ENCODE results near the gene CCL28.
"Not testable (repeated sequence)": the region's sequence is repeated elsewhere in the genome, so short reads cannot be mapped to it uniquely, and the experiment has no call there.

Gene CCL28

DNA sequence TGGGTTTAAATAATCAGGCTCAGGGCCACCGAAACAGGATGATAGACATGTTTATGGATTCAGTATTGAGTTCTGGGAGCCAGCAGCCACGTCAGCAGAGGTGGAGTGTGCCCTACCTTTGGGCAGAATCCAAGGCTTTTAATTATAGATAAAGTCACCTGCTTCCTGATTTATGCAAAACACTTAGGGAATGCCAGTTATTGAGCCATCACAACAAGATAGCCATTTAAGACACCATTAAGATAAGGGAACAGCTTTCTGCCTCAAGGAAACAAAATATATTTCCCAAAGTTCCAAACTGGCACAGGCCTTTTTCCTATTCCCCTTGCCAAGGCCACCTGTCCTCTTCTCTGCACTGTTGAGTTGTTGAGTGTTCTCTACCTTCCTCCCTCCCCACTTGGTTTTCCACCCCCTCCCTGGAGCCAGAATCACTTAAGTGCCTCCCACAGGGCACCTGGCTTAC, 2.4 kb downstream of the CCL28 start:
- no peak for DNase-seq

- not testable (repeated sequence) for DNase-seq
These were observed 9.6 kb downstream of the CCL28 start for GRCh38 chr5:43402524-43403066.

DNA sequence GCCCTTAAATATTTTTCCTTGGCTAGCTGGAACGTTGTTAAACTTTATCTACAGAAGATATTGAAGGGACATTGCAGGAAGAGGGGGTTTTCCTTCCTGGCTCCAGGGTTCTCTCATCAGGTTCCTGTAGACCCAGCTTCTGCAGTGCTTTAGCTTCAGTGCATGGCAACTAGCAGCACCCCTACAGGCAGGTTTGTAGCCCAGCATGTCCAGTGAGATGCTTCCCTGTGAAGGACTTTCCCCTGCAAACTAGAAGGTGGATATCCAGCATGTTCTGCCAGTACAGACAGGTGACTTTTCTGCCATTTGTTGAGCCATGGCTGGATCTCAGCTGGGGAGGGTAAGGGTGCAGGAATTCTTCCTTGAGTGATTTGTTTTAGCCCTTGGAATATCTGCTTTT, 10.4 kb downstream of the CCL28 start:
- peak; percentile 13 for DNase-seq

GRCh38 chr5:43400082-43400481, 12.1 kb downstream of the CCL28 start:
- no peak for DNase-seq

DNA sequence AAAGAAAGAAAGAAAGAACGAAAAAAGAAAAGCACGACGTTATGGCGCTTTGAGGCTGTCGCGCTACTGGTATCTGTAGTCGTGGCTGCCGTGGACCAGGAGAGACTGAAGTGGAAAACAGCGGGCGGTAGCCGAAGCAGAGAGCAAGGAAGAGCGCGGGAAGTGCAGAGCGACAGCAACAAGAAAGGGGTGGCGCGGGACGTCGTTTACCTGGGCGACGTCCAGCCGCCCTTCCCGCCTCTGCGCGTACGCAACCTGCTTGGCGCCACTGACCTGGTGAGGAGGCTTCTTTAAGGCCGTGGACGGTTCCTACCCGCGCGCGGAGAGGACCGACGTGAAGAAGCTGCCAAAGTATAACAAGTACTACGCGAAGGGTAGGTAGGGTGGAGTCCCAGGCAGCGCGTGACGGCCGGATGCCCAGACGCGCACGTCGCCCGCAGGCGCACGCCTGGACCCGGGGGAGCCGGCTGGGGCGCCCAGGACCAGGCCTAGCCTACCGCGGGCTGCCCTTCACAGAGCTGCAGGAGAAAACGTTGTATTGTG, 15.4 kb downstream of the CCL28 start:
- DNase-seq, result peak; percentile 35

GRCh38 chr5:43390471-43390870, 21.7 kb downstream of the CCL28 start:
- DNase-seq, result no peak

DNA sequence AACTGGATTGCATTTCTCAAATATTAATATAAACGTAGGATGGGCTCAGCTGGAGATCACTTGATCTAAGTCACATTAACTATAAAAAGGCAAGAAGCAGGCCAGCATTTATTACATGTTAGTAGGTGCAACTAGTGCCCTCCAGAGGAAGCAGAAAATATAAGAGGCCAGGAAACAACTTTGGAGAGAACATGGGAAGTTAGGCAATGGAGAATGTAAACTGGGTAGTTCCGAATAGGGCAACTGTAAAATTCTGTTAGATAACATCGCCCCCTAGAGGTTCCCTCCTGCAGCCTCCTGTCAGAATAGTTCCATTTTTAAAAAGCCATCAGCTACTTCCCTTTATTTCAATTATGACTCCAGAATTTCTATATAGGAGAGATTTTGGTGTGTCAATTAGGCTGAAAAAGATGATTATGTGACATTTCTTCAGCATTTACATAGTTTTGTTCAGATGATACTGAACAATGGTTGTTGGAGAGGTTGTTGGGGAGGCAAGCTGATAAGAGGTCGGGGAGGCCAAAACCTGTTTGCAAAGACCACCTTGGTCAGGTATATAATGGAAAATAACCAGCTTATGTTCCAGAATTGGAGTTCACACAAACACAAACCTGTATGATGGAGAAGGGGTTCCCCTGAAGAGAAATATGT, 22.4 kb downstream of the CCL28 start:
- DNase-seq, result peak; percentile 89

- DNase-seq, result no peak
These were observed 25.2 kb downstream of the CCL28 start for GRCh38 chr5:43386960-43387362.

- no peak for DNase-seq
These were observed 35.6 kb downstream of the CCL28 start for GRCh38 chr5:43376496-43377140.

- no peak for DNase-seq
These were observed 40.4 kb downstream of the CCL28 start for GRCh38 chr5:43371821-43372220.

DNA sequence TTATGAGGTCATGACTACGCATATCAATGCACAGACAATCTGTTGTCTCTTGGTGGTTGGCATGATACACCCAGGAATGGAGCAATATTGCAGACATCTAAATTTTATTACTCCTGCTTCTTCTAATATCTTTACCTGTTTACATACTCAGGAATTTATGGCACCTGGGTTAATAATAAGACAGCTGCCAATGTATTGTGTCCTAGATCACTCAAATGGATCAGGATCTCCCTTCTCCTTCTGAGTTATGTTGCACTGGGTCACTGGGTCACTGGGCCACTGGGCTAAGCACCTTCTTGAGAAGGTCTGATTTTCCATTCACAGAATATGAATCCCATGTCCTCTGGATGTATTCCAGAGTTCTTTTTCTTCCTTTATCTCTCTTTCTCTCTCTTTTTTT, 41.8 kb downstream of the CCL28 start:
- no peak for DNase-seq

- peak; percentile 19 for DNase-seq
These were observed 42.5 kb downstream of the CCL28 start for GRCh38 chr5:43369651-43370050.

DNA sequence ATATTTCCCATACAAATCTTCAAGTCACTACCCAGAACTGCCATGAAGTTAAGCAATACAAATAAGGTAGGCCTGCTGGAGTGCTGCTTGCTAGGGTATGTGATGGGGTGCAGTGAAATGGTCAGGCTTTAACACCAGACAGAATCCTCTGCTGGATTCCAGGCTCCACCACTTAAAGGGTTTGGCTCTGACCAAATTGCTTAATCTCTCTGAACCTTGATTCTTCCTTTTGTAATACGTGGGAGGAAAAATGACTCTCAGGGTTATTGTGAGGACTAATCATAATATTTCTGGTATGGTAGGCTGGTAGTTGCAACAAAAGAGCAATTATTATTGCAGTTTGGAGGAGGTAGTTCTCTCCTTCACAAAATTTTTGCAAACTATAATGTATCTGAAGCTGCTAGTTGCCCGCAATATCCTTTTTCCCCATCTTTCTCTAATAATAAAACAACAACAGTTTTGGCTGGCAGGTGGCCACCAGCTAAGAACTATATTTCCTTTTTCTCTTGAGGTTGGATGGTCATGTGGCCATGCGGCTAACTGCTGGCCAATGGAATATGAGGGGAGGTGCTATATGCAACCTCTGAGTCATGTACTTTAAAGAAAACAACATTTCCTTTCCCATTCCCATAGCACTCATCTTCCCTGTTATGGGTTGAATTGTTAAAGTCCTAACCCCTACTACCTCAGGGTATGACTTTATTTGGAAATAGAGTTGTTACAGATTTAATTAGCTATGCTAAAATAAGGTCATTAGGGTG, 44.1 kb downstream of the CCL28 start:
- no peak for DNase-seq

DNA sequence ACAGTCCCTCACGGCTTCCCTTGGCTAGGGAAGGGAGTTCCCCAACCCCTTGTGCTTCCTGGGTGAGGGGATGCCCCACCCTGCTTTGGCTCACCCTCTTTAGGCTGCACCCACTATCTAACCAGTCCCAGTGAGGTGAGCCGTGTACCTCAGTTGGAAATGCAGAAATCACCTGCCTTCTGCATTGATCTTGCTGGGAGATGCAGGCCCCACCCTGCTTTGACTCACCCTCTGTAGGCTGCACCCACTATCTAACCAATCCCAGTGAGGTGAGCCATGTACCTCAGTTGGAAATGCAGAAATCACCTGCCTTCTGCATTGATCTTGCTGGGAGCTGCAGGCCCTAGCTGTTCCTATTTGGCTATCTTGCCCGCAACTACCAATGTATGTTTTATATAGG, 44.7 kb downstream of the CCL28 start:
- no peak for DNase-seq

DNA sequence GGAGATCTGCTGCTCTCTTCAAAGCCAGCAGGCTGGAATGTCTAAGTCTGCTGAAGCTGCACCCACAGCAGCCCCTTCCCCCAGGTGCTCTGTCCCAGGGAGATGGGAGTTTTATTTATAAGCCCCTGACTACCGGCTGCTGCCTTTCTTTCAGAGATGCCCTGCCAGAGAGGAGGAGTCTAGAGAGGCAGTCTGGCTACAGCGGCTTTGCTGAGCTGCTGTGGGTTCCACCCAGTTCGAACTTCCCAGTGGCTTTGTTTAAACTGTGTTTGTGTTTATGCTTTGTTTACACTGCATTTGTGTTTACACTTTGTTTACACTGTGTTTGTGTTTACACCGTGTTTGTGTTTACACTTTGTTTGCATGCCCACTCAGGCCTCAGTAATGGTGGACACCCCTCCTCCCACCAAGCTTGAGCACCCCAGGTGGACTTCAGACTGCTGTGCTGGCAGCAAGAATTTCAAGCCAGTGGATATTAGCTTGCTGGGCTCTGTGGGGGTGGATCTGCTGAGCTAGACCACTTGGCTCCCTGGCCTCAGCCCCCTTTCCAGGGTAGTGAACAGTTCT, 45.4 kb downstream of the CCL28 start:
- DNase-seq, result not testable (repeated sequence)

DNA sequence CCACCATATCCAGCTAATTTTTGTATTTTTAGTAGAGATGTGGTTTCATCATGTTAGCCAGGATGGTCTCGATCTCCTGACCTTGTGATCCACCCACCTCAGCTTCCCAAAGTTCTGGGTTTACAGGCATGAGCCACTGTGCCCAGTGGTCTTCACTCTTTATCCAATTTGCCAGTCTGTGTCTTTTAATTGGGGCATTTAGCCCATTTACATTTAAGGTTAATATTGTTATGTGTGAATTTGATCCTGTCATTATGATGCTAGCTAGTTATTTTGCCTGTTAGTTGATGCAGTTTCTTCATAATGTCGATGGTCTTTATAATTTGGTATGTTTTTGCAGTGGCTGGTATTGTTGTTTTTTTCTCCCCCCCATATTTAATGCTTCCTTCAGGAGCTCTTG, 47.0 kb downstream of the CCL28 start:
- DNase-seq, result not testable (repeated sequence)

DNA sequence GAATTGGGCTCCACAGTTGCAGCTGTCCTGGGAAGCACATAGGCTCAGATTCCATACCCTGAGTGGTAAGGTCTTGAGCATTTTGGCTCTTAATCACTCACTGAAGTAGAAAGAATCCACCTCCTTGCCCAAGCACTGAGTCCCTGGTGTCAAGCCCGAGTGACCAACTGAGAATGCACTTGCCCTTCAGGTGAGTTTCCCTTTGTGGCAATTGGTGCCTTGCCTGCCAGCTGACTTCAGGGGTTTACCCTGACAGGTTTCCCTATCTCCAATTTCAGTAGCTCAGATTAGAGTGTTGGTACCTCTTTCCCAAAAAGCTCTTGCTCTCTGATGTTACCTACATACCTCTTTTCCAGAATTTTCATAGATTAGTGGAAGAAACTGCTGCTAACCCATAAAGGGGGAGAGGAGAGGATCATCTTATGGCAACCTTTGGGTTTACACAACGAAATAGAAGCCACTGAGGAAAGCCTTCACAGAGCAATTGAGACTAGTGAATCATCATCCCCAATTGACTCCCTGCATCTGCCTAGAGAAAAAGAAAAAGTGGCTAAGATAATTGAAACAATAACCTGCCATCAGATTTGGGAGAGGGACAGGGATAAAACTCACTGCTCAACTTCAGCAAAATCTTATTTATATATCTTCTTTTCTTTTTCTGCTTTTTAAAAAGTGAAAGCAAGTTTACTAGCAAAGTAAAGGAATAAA, 48.6 kb downstream of the CCL28 start:
- DNase-seq, result no peak

GRCh38 chr5:43362725-43363435, 49.3 kb downstream of the CCL28 start:
- no peak for DNase-seq

DNA sequence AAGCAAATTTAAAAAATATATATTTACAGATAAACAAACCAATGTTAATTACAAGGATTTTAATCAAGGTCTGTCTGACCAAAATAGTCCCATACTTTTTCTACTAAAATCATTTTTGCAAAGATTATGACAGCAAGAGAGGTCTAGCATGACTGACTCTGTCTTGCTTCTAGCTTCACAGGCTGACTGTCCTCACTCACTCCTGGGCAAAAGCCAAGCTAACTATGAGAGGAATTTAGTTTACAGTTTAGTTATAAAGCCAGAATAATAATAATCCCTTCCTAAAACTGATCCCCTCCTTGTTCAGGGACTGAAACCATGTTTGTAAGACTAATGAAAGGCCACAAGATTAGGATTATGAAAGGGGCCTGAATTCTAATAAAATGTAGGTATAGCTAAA, 53.5 kb downstream of the CCL28 start:
- DNase-seq, result no peak

DNA sequence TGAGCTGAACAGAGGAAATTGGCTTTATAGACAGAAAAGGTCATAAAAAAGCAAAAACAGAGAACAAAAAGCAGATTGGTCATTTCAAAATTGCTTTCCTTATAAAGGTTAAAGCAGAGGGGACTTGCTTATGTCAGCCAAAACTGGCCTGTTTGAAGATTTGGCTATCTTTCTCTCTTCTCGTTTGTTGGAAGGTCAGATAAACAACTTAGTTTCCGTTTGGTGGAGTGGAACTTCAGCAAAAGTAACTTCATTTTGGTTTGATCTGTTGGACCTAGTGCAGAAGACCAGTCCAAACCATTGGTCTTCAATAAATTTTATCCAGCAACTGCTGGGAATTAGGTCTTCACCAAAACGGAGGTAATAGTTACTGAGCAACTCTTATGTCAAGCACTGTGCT, 53.9 kb downstream of the CCL28 start:
- no peak for DNase-seq

DNA sequence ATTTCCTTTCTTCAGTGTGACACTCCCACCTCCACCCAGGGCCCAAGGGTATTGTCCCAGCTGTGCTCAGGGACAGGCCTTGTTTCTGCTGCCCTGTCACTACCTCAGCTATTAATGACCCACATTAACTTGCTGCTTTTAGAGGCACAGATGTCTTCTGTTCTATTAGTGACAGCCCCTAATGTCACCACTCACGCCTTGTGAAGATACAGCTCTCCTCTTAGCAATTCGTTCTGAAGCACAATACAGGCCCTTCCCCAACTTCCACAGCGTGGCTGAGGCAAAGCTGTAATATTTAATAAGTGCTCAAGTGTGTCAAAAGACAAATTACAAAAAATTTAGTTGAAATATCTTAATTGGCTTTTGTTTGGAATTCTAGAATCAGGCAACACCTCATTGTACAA, 54.3 kb downstream of the CCL28 start:
- no peak for DNase-seq

GRCh38 chr5:43357067-43357466, 55.1 kb downstream of the CCL28 start:
- no peak for DNase-seq

Data from EL (cell line).